Transverse colon (tissue), 4 donors: ENCODE data around the gene FARP1.

Experiments
- CTCF ChIP-seq, 5 experiments: fragments of 200-600 bp in 3 of 5; fragments of 450-650 bp in 2 of 5; sonication (generic) in 3 of 5; IDR thresholded peaks; 1 replicate in 2 of 5; 2 replicates in 3 of 5; pipeline ENCODE4 v1.5.1; 2016 to 2017; ENCODE audit warnings: antibody characterized with exemption in 5 of 5, inconsistent platforms in 3 of 5, mild to moderate bottlenecking in 2 of 5, moderate library complexity in 1 of 5
- POLR2A ChIP-seq: fragments of 450-650 bp; IDR thresholded peaks from one replicate; pipeline ENCODE4 v1.6.1; 2016; ENCODE audit warnings: antibody characterized with exemption, mild to moderate bottlenecking, moderate library complexity
- POLR2AphosphoS5 ChIP-seq, 3 donors: sonication (generic); formaldehyde crosslinking; IDR thresholded peaks; one replicate each; pipeline ENCODE4 v1.6.1; 2016; ENCODE audit warnings: antibody characterized with exemption in 3 of 3

GRCh38 chr13:98301721-98302120, 158.8 kb downstream of the FARP1 start:
- TF ChIP-seq POLR2AphosphoS5 (IDR thresholded peaks at IDR 0.05), result no peak
- TF ChIP-seq CTCF (IDR thresholded peaks at IDR 0.05), result no peak
- TF ChIP-seq POLR2A, result no peak
